HuH-7.5 (cell line): ENCODE data around the gene PGAP6.

Experiments
- DNase-seq: peaks from one replicate; pipeline ENCODE4 v3.0.0; 2011; ENCODE audit warnings: low spot score

Gene PGAP6

DNA sequence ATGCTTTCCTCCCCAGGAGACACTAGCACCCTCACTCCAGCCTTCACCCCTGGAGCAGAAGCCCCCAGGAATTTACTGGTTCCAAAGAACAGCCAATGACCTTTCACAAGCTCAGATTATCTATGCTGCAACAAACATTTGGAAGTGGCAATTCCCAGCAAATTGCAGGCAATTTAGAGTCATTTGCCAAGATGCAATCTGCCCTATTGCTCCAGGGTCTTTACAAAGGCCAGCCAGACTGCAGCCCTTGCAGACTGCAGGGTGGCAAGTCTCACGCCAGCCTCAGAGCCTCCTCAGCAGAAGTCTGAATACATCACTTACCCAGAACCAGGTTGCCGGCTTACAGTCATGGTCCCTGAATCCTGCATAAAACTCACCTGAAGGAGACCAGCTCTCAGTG lies 51.0 kb downstream of the PGAP6 start:
- DNase-seq: no peak

DNA sequence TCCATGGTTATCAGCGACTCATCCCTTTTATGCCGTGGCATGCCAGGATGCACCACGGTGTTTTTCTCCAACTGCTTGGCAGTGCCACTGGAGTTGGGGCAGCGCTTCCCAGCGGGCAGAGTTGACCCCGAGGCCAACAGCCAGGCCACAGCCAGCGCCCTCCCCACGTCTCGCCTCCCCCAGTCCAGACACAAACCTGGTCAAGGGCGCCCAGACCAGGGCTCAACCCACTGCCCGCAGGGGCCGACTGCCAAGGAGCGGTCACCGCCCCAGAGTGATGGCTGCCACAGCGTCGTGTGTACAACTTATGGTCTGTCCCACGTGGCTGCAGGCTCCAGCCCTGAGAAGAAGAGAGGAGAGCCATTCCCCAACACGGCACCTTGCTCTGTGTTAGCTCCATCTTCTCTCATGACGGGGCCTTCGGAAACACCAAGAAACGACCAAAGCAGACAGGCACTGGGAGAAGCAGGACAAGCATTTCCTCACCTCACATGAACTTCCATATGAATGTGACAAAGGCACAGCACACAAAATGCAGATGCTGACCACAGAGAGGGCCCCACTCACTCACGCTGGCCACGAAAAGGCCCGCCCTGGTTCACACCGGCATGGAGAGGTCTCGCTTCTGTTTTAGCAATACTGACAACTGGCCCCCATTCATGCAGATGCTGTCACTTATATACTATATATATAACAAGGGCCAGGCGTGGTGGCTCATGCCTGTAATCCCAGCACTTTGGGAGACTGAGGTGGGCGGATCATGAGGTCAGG lies 56.2 kb downstream of the PGAP6 start:
- no peak for DNase-seq

DNA sequence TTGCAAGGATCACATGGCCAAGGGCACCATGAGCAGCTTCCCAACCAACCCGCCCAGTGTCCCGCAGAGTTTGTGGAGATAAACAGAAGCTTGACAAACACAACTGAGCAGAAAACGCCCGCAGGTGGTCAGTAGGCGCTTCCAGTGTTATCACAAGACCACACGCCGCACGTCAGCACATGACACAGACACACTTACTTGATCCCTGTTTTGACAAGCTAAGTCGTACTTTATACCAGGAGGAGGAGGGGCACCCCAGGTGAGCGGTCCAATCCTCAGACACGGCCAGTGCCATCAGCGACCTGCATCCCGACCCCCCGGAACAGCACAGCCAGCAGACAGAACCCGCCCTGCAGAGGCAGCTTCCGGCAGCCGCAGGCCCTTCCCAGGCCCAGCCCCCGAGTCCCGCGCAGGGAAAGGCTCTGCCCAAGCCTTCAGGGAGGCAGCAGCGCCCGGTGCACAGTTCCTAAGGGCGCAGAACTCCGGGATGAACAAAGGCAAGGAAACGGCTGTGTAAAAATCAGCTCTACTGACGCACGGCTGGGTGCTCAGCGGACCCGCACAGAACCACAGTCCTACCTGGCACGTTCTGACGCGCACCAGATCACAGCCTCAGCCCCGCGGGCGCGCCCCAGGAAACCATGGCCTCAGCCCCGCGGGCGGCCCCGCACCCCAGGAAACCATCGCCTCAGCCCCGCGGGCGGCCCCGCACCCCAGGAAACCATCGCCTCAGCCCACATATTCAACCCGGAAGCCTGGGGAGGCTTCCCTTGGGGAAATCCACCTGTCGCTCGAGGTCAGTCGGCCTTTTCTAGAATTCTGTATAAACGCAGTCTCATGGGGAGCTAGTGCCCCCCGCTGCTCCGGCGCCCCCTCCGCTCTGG lies 57.1 kb downstream of the PGAP6 start:
- no peak for DNase-seq

DNA sequence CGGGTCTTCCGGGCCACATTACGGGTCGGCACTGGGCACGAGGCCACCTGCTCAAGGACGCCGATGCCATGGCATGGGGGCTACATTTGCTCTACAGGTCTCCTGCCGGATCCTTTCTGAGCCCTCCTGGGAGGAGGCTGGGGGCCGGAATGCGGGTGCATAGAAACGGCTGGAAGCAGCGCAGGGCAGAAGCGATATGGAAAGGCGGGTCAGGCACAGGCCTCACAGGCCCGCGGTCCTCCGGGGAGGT lies 57.7 kb downstream of the PGAP6 start:
- DNase-seq: no peak

DNA sequence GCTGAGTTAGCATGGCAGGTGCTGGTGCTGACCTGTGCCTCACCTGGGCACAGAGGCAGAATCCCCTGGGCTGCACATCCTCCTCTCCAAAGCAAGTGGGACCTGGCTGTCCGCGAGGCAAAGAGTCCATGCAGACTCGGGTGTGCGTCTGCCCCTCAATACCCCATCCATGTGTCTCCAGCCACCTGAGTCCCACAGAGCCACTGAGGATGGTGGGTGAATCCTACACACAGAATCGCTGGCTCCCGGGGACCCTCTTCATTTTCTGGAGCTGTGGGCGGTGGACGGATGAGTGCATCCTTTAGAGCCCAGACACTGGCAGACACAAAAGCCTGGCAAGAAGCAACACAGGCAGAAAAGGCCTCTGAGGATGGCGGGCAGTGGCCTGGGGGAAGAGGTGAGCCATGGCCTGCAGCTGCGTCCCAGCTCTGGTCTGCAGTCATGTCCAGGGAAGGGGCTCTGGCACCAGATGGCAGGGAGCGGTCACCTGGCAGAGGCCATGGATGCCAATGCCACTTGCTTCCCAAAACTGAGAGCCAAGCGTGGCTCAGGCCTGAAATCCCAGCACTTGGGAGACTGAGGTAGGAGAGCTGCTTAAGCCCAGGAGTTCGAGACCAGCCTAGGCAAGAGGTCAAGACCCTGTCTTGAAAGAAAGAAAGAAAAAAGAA lies 59.2 kb downstream of the PGAP6 start:
- DNase-seq: no peak

DNA sequence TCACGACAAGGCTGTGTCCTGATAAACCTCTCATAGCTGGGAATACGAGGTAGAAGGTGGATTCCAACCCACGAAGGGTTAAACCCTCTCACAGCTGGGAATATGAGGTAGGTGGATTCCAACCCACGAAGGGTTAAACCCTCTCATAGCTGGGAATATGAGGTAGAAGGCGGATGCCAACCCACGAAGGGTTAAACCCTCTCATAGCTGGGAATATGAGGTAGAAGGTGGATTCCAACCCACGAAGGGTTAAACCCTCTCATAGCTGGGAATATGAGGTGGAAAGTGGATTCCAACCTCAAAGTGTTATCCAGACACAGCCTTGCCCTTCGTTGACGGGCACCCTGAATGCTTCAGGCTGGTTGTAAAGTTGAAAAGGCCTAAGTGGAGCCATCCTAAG lies 60.2 kb downstream of the PGAP6 start:
- DNase-seq: no peak
